B cell (primary cell): ENCODE data around the gene TMEM86B.

ENCODE experiments used
- CTCF ChIP-seq: fragments of 200-600 bp; IDR thresholded peaks from one replicate; pipeline ENCODE4 v1.8.0; 2022; ENCODE audit warnings: antibody characterized with exemption, mild to moderate bottlenecking
- EZH2 ChIP-seq: IDR thresholded peaks from 2 replicates; pipeline ENCODE4 v1.6.1; 2012; ENCODE audit warnings: borderline replicate concordance, low read depth, mild to moderate bottlenecking, moderate library complexity, low read length; ENCODE audit not compliant: insufficient read depth, poor library complexity, severe bottlenecking

- TF ChIP-seq CTCF (no peak), EZH2 (no peak)
These were observed 21.3 kb upstream of the TMEM86B start for GRCh38 chr19:55249841-55250240.
